ENCODE results near the gene VEGFB.

DNA sequence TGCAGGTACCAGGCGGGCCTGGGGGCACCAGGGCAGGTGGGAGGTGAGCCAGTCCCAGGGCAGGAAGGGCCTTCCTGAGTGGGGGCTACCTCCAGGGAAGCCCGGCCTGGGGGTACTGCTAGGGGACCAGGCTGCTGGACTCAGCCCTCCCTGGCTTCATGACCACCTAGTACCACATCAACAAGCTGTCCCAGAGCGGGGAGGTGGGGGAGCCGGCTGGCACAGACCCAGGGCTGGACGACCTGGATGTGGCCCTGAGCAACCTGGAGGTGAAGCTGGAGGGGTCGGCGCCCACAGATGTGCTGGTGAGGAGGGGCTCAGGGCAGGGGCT, 15.1 kb upstream of the VEGFB start:
- TF ChIP-seq, protein P1, sequence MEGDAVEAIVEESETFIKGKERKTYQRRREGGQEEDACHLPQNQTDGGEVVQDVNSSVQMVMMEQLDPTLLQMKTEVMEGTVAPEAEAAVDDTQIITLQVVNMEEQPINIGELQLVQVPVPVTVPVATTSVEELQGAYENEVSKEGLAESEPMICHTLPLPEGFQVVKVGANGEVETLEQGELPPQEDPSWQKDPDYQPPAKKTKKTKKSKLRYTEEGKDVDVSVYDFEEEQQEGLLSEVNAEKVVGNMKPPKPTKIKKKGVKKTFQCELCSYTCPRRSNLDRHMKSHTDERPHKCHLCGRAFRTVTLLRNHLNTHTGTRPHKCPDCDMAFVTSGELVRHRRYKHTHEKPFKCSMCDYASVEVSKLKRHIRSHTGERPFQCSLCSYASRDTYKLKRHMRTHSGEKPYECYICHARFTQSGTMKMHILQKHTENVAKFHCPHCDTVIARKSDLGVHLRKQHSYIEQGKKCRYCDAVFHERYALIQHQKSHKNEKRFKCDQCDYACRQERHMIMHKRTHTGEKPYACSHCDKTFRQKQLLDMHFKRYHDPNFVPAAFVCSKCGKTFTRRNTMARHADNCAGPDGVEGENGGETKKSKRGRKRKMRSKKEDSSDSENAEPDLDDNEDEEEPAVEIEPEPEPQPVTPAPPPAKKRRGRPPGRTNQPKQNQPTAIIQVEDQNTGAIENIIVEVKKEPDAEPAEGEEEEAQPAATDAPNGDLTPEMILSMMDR (IDR thresholded peaks at IDR 0.05; ENCODE audit: borderline replicate concordance, extremely low read depth, low read length, poor library complexity, severe bottlenecking), result no peak
- TF ChIP-seq EZH2 (IDR thresholded peaks at IDR 0.05; ENCODE audit: borderline replicate concordance, low read depth, low read length, severe bottlenecking), result no peak

Data from DND-41 (cell line).